Keratinocyte (primary cell): ENCODE data around the gene TMPRSS6. TPM values are rescaled to one million over a fixed set of nuclear protein-coding genes. Genes with fewer than 3 reads are reported as not detected.

ENCODE experiments used
- DNase-seq: peaks from one replicate; pipeline ENCODE4 v3.0.0-alpha.2; 2011; ENCODE audit warnings: low read depth, missing footprints, low spot score
- FAIRE-seq: peaks from 2 replicates; lab custom pipeline; 2011; peaks lifted over from hg19 to GRCh38; lab: Jason Lieb, UNC
- H2AFZ ChIP-seq: 2 replicates; pipeline ENCODE4 v1.6.0; 2012; ENCODE audit warnings: low read length, control low read depth, inconsistent platforms; ENCODE audit not compliant: control insufficient read depth
- H3K27ac ChIP-seq: 2 replicates; pipeline ENCODE4 v1.5.1; 2011; ENCODE audit warnings: low read length; ENCODE audit not compliant: control insufficient read depth, insufficient read depth
- H3K27me3 ChIP-seq: 3 replicates; pipeline ENCODE4 v1.6.0; 2011; ENCODE audit warnings: low read length; ENCODE audit not compliant: control insufficient read depth, insufficient read depth; ENCODE audit errors: extremely low read depth
- H3K36me3 ChIP-seq, 2 experiments: 2 replicates in 1 of 2; 3 replicates in 1 of 2; pipeline ENCODE4 v1.5.1; 2011; ENCODE audit warnings: low read length in 2 of 2, mild to moderate bottlenecking in 1 of 2; ENCODE audit not compliant: control insufficient read depth in 2 of 2, insufficient read depth in 2 of 2; ENCODE audit errors: extremely low read depth in 1 of 2
- H3K4me1 ChIP-seq: 3 replicates; pipeline ENCODE4 v1.5.1; 2011; ENCODE audit warnings: low read length; ENCODE audit not compliant: control insufficient read depth, insufficient read depth; ENCODE audit errors: extremely low read depth
- H3K4me2 ChIP-seq: 3 replicates; pipeline ENCODE4 v1.6.0; 2011; ENCODE audit warnings: low read depth, low read length; ENCODE audit not compliant: control insufficient read depth, insufficient read depth; ENCODE audit errors: extremely low read depth
- H3K4me3 ChIP-seq, 3 experiments: fragments of 200-600 bp in 1 of 3; sonication (generic) in 1 of 3; 2 replicates in 2 of 3; 3 replicates in 1 of 3; pipeline ENCODE4 v1.5.1; 2011 to 2016; ENCODE audit warnings: low read length in 3 of 3, mild to moderate bottlenecking in 3 of 3, control low read depth in 2 of 3, inconsistent platforms in 1 of 3, low read depth in 1 of 3, mixed read lengths in 1 of 3, mixed run types in 1 of 3, moderate library complexity in 1 of 3; ENCODE audit not compliant: control insufficient read depth in 2 of 3, insufficient read depth in 2 of 3; ENCODE audit errors: extremely low read depth in 1 of 3
- H3K79me2 ChIP-seq: 2 replicates; pipeline ENCODE4 v1.6.0; 2012; ENCODE audit warnings: low read length; ENCODE audit not compliant: control insufficient read depth, insufficient read depth
- H3K9ac ChIP-seq: 3 replicates; pipeline ENCODE4 v1.6.0; 2011; ENCODE audit warnings: low read length; ENCODE audit not compliant: control insufficient read depth, insufficient read depth; ENCODE audit errors: extremely low read depth
- H3K9me1 ChIP-seq: 3 replicates; pipeline ENCODE4 v1.6.0; 2011; ENCODE audit warnings: low read length; ENCODE audit not compliant: control insufficient read depth, insufficient read depth; ENCODE audit errors: extremely low read depth
- H3K9me3 ChIP-seq: 2 replicates; pipeline ENCODE4 v1.5.1; 2012; ENCODE audit warnings: low read depth, low read length; ENCODE audit not compliant: control insufficient read depth
- H4K20me1 ChIP-seq: 3 replicates; pipeline ENCODE4 v1.6.0; 2011; ENCODE audit warnings: low read length; ENCODE audit not compliant: control insufficient read depth, insufficient read depth; ENCODE audit errors: extremely low read depth
- EZH2 ChIP-seq: IDR thresholded peaks from one replicate; pipeline ENCODE4 v1.6.1; 2012; ENCODE audit warnings: inconsistent platforms, mild to moderate bottlenecking, low read length, moderate library complexity
- dilution Hi-C: fragments of 300-500 bp; cut with MboI; formaldehyde crosslinking; loops from one replicate; pipeline ENCODE4 v1.7.0; 2020; ENCODE audit warnings: low sequenced_read_pairs; ENCODE audit not compliant: extremely low pct_ligation_motif_present
- polyA plus RNA-seq, 5 experiments: library from polyadenylated mRNA; depleted of rRNA in 3 of 5; stranded (reverse) in 3 of 5; stranded (forward) in 1 of 5; unstranded in 1 of 5; fragments of >200 nt; gene quantifications; 1 replicate in 1 of 5; 2 replicates in 3 of 5; 3 replicates in 1 of 5; pipeline versions ENCODE4 v1.2.1 to v1.2.3, GENCODE V29; 2011 to 2012; ENCODE audit warnings: missing spikeins in 2 of 5, low read depth in 1 of 5, low replicate concordance in 1 of 5
- TF ChIP-seq, protein P1 (sequence below), 3 experiments: IDR thresholded peaks in 1 of 3; conservative IDR thresholded peaks in 1 of 3; optimal IDR thresholded peaks in 1 of 3; 2 replicates in 2 of 3; 3 replicates in 1 of 3; pipeline versions ENCODE3 to v1.5.1; 2011; ENCODE audit warnings: low read length in 3 of 3, mild to moderate bottlenecking in 3 of 3, moderate library complexity in 2 of 3, control low read depth in 1 of 3, inconsistent platforms in 1 of 3; ENCODE audit not compliant: insufficient read depth in 2 of 3; ENCODE audit errors: extremely low read depth in 1 of 3

Gene TMPRSS6
- polyA plus RNA-seq, 1 donor (not counting 4 experiments of a cell fraction or from before 2014, with no cell fraction given), result not detected

DNA sequence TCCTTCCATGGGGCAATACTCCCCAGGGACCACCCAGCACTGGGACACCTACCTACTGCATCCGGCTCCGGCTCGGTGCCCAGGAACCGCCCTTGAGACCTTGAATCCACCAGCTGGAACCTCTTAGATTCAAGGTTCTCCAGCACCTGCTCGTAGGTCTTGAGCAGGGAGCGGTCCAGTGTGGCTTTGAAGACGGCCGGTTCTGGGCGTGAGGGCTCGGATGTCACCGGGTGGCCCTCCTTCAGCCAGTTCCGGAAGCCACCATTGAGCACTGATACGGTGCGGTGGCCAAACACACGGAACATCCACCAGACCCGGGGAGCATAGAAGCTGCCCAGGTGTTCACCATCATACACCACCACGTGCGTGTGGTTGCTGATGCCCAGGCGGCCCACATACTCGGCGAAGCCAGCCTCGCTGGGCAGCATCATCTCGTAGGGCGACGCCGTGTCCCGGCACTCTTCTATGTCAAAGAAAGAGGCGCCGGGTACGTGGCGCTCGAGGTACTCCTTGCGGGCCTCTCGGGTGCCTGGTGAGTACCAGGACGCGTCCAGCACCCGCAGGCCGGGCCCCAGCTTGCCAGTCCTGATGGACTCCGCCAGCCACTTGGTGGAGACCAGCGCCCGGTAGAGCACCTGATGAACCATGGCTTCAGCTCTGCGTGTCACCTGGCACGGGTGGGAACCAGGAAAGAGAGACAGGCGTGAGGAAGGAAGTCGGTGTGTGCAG is 91.3 kb downstream of the TMPRSS6 start:
- H3K4me1 ChIP-seq, result peaks cover 8% of the 10 kb centered on the region
- FAIRE-seq (no peak), DNase-seq (no peak)
- H3K9me3 ChIP-seq, result no peaks in the 10 kb centered on the region
- H3K36me3 ChIP-seq, result peaks cover 3 to 7% of the 10 kb centered on the region in 2 experiments
- H3K27ac ChIP-seq, result no peak overlapping the region
- H4K20me1 ChIP-seq, result no peaks in the 10 kb centered on the region
- H3K4me3 ChIP-seq, result peak overlapping the region; percentile 81 to 86 (median 81)
- dilution Hi-C loops, result no loop called here
- no peaks in the 10 kb centered on the region for H3K9me1 ChIP-seq
- TF ChIP-seq, protein P1, sequence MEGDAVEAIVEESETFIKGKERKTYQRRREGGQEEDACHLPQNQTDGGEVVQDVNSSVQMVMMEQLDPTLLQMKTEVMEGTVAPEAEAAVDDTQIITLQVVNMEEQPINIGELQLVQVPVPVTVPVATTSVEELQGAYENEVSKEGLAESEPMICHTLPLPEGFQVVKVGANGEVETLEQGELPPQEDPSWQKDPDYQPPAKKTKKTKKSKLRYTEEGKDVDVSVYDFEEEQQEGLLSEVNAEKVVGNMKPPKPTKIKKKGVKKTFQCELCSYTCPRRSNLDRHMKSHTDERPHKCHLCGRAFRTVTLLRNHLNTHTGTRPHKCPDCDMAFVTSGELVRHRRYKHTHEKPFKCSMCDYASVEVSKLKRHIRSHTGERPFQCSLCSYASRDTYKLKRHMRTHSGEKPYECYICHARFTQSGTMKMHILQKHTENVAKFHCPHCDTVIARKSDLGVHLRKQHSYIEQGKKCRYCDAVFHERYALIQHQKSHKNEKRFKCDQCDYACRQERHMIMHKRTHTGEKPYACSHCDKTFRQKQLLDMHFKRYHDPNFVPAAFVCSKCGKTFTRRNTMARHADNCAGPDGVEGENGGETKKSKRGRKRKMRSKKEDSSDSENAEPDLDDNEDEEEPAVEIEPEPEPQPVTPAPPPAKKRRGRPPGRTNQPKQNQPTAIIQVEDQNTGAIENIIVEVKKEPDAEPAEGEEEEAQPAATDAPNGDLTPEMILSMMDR (optimal IDR thresholded peaks at IDR 0.05 in 1 of 3, IDR thresholded peaks at IDR 0.05 in 1 of 3, conservative IDR thresholded peaks at IDR 0.05 in 1 of 3; ENCODE audit: extremely low read depth in 1 of 3, insufficient read depth in 2 of 3, low read length in 3 of 3), result no peak
- no peaks in the 10 kb centered on the region for H3K27me3 ChIP-seq
- peaks cover 8% of the 10 kb centered on the region for H3K79me2 ChIP-seq
- peak overlapping the region; percentile 81 for H3K9ac ChIP-seq
- no peak overlapping the region for H2AFZ ChIP-seq
- peak overlapping the region; percentile 82 for H3K4me2 ChIP-seq

DNA sequence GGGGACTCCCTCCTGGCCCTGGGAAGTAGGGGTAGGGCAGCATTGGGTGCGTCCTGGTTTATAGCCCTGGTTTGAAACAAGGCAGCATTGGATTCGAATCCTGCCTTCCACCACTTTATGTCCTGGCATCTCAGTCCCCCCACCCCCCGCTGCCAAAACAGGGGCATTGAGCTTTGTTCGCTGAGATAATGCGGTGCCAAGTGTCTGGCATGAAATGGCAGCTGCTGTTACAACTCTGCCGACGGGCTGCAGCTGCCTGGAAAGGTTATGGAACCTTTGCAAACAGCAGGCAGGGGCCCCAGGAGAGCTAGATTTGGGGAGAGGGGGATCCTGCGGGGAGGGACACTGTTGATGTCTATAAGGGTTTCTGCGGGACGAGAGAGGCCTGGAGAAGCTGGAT is 92.2 kb downstream of the TMPRSS6 start:
- Histone ChIP-seq H3K4me2 (no peak overlapping the region), H4K20me1 (no peaks in the 10 kb centered on the region), H3K9ac (no peak overlapping the region), H3K27ac (no peak overlapping the region), H3K4me1 (peaks cover 8% of the 10 kb centered on the region), H2AFZ (no peak overlapping the region), H3K9me1 (no peaks in the 10 kb centered on the region), H3K9me3 (no peaks in the 10 kb centered on the region), H3K79me2 (peaks cover 8% of the 10 kb centered on the region), H3K27me3 (no peaks in the 10 kb centered on the region), H3K4me3 (no peak overlapping the region), H3K36me3 (peaks cover 3% of the 10 kb centered on the region in 2 experiments)
- FAIRE-seq (no peak), DNase-seq (no peak)
- dilution Hi-C loops, result no loop called here
- TF ChIP-seq, protein P1 (optimal IDR thresholded peaks at IDR 0.05 in 1 of 3, IDR thresholded peaks at IDR 0.05 in 1 of 3, conservative IDR thresholded peaks at IDR 0.05 in 1 of 3; ENCODE audit: extremely low read depth in 1 of 3, insufficient read depth in 2 of 3, low read length in 3 of 3), result no peak
- no peak for TF ChIP-seq EZH2
